Left forelimb (tissue), 1 donor: ENCODE measurements around the gene NEK4.

Experiments
- DNase-seq: peaks from one replicate; pipeline ENCODE4 v3.0.0-alpha.2; 2018; ENCODE audit warnings: low spot score

The NEK4 gene

DNA sequence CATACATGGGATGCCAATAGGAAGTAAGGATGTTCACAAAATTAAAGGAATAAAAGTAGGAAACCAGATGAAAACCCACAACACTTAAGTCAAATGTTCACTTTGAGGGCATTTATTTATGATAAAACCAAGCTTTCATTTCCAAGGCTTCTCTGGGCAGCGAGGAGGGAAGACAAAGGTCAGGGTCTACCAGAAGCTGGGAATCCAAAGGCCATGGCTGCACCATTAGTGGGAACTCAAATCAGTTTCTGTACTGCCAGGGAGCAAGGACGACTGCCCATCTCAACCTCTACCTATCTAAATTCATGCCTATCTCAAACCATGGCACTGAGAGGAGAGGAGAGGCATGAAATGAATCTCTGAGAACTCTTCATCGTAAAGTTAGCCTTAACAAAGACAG lies 107.6 kb downstream of the NEK4 start:
- no peak for DNase-seq

DNA sequence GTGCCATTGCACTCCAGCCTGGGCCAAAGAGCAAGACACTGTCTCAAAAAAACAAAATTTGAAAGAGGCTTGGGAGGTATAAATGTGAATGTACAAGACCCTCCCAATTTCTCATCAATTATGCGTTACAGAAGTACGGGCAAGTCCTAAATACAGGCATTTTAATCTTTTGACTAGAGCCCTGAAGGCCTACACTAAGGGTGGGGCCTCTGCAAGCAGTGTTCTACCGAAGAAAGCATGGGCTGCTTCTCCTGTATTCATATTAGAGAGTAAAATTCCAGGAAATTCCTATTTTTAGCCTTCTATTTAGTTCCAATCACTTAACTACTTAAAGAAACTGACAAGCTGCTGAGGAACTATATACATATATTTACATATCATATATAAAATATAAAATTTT lies 110.7 kb downstream of the NEK4 start:
- DNase-seq, result no peak
